ENCODE measurements around the gene P2RX2. TPM values are rescaled to one million over a fixed set of nuclear protein-coding genes. Genes with fewer than 3 reads are reported as not detected.

The P2RX2 gene
- total and polyA plus RNA-seq, 4 donors: not detected

DNA sequence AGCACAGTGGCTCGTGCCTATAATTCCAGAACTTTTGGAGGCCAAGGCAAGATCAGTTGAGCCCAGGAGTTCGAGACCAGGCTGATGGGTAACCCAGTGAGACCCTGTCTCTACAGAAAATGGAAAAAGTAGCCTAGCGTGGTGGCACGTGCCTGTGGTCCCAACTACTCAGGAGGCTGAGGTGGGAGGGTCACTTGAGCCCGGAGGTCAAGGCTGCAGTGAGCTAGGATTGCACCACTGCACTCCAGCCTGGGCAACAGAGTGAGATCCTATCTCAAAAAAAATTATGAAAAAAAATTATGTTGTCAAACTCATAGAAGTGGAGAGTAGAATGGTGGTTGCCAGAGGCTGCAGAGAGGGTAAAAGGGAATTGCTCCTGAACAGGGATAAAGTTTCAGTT lies 4.5 kb upstream of the P2RX2 start:
- H3K9me3 ChIP-seq (ENCODE audit: control insufficient read depth in 4 of 4, low read length in 3 of 4): peaks cover 0 to 5% (median 1%) of the 10 kb centered on the region in 4 donors
- no peak for TF ChIP-seq GABPA (IDR thresholded peaks at IDR 0.05 in 1 of 2, conservative IDR thresholded peaks at IDR 0.05 in 1 of 2)
- no peak for TF ChIP-seq JUND (IDR thresholded peaks at IDR 0.05)
- no peak for TF ChIP-seq RAD21 (IDR thresholded peaks at IDR 0.05)
- no peak for TF ChIP-seq HNF4G (IDR thresholded peaks at IDR 0.05)
- TF ChIP-seq SP1 (IDR thresholded peaks at IDR 0.05): no peak
- no peak for TF ChIP-seq REST (IDR thresholded peaks at IDR 0.05)
- TF ChIP-seq YY1 (IDR thresholded peaks at IDR 0.05): no peak
- no peak overlapping the region for H3K4me3 ChIP-seq (ENCODE audit: low read depth in 1 of 3, low read length in 3 of 3)
- H3K36me3 ChIP-seq (ENCODE audit: control insufficient read depth in 4 of 4, insufficient read depth in 3 of 4, low read depth in 1 of 4, low read length in 3 of 4): no peaks in the 10 kb centered on the region
- WGBS: 88% methylated on average over 5 of the region's 5 CpGs
- H3K27me3 ChIP-seq (ENCODE audit: control insufficient read depth in 4 of 4, insufficient read depth in 4 of 4, low read length in 3 of 4): peaks cover 0 to 6% (median 0%) of the 10 kb centered on the region in 4 donors
- H3K4me1 ChIP-seq (ENCODE audit: control insufficient read depth in 4 of 4, insufficient read depth in 4 of 4, low read length in 3 of 4): peaks cover 7 to 20% (median 11%) of the 10 kb centered on the region in 4 donors
- no peak overlapping the region for H3K9ac ChIP-seq (ENCODE audit: low read depth in 1 of 2, low read length in 2 of 2)
- H3K27ac ChIP-seq (ENCODE audit: low read depth in 1 of 2, low read length in 2 of 2): no peak overlapping the region
- no peak for DNase-seq (ENCODE audit: low spot score)

DNA sequence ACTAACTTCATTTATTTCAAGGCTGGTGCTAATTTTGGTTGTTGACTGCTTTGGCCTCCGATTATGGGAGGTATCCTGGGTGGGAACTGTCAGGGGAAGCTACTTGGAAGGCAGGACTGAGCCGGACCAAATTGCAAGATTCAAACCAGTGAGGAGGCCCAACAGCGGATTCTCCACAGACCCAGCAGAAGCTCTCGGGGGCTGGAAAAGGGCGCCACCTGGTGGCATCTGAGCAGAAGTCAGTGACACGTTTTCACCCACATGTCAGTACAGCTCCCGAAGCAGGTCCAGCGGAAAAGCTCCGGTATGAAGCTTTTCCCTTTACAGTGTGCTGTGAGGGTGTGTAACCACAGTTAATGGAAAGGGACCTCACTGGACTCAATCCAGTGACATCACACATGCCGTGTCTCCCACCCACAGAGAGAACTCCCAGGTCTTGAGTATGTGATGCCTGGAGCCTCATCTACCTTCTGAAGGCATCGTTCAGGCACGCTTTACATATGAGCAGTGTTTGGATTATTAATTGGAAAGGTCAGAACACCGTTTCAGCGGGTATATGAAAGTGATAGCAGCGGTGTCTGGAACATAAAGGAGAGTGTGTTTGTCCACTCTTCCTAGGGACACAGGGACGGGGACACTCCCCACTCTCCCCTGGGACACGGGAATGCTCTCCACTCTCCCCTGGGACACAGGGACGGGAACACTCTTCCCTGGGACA lies 3.6 kb upstream of the P2RX2 start:
- WGBS: 26% methylated on average over 18 of the region's 18 CpGs
- TF ChIP-seq, protein P1, sequence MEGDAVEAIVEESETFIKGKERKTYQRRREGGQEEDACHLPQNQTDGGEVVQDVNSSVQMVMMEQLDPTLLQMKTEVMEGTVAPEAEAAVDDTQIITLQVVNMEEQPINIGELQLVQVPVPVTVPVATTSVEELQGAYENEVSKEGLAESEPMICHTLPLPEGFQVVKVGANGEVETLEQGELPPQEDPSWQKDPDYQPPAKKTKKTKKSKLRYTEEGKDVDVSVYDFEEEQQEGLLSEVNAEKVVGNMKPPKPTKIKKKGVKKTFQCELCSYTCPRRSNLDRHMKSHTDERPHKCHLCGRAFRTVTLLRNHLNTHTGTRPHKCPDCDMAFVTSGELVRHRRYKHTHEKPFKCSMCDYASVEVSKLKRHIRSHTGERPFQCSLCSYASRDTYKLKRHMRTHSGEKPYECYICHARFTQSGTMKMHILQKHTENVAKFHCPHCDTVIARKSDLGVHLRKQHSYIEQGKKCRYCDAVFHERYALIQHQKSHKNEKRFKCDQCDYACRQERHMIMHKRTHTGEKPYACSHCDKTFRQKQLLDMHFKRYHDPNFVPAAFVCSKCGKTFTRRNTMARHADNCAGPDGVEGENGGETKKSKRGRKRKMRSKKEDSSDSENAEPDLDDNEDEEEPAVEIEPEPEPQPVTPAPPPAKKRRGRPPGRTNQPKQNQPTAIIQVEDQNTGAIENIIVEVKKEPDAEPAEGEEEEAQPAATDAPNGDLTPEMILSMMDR (IDR thresholded peaks at IDR 0.05; ENCODE audit: low read depth, low read length, missing input control): peak; percentile 93
- peak in 1 of 2 donors; percentile 6 for TF ChIP-seq HNF4A (conservative IDR thresholded peaks at IDR 0.05)
- peak in 1 of 2 donors; percentile 54 for TF ChIP-seq RXRA (IDR thresholded peaks at IDR 0.05)
- no peak for TF ChIP-seq NR2F2 (IDR thresholded peaks at IDR 0.05)
- peak; percentile 100 for TF ChIP-seq RAD21 (IDR thresholded peaks at IDR 0.05)
- no peak for TF ChIP-seq JUND (IDR thresholded peaks at IDR 0.05)
- peak; percentile 22 for TF ChIP-seq SP1 (IDR thresholded peaks at IDR 0.05)
- TF ChIP-seq REST (IDR thresholded peaks at IDR 0.05): peak; percentile 13
- Histone ChIP-seq H3K4me3 (ENCODE audit: low read depth in 1 of 3, low read length in 3 of 3) (no peak overlapping the region), H3K9ac (ENCODE audit: low read depth in 1 of 2, low read length in 2 of 2) (no peak overlapping the region), H3K27me3 (ENCODE audit: control insufficient read depth in 4 of 4, insufficient read depth in 4 of 4, low read length in 3 of 4) (peaks cover 0 to 6% (median 0%) of the 10 kb centered on the region in 4 donors), H3K27ac (ENCODE audit: low read depth in 1 of 2, low read length in 2 of 2) (peak overlapping the region in 1 of 2 donors; percentile 22), H3K4me1 (ENCODE audit: control insufficient read depth in 4 of 4, insufficient read depth in 4 of 4, low read length in 3 of 4) (peaks cover 4 to 11% (median 9%) of the 10 kb centered on the region in 4 donors), H3K36me3 (ENCODE audit: control insufficient read depth in 4 of 4, insufficient read depth in 3 of 4, low read depth in 1 of 4, low read length in 3 of 4) (no peaks in the 10 kb centered on the region), H3K9me3 (ENCODE audit: control insufficient read depth in 4 of 4, low read length in 3 of 4) (peaks cover 0 to 5% (median 1%) of the 10 kb centered on the region in 4 donors)
- DNase-seq (ENCODE audit: low spot score): peak; percentile 77

All from liver (tissue), 9 donors.